ENCODE data around the gene GLB1L.

The GLB1L gene

GRCh38 chr2:219223831-219224610 lies 21.2 kb downstream of the GLB1L start:
- DNase-seq (ENCODE audit: low spot score in 2 of 2) (no peak), ATAC-seq (replicated peaks; ENCODE audit: extremely low read depth, poor library complexity, severe bottlenecking) (no peak)
- Mint-ChIP-seq H3K27me3 (no peaks in the 10 kb centered on the region), H3K4me3 (no peak overlapping the region), H3K4me1 (peaks cover 39% of the 10 kb centered on the region), H3K36me3 (ENCODE audit: insufficient read depth) (peaks cover 41% of the 10 kb centered on the region), H3K27ac (ENCODE audit: low read depth) (no peak overlapping the region), H3K9me3 (no peaks in the 10 kb centered on the region)

- Mint-ChIP-seq H3K4me3 (no peak overlapping the region), H3K4me1 (peaks cover 29% of the 10 kb centered on the region), H3K27me3 (no peaks in the 10 kb centered on the region), H3K27ac (ENCODE audit: low read depth) (no peak overlapping the region), H3K36me3 (ENCODE audit: insufficient read depth) (peaks cover 41% of the 10 kb centered on the region), H3K9me3 (no peaks in the 10 kb centered on the region)
- no peak for ATAC-seq (replicated peaks; ENCODE audit: extremely low read depth, poor library complexity, severe bottlenecking)
- no peak for DNase-seq (ENCODE audit: low spot score in 2 of 2)
Measured at GRCh38 chr2:219221957-219222518, 23.2 kb downstream of the GLB1L start.

- peaks cover 39% of the 10 kb centered on the region for H3K36me3 Mint-ChIP-seq (ENCODE audit: insufficient read depth)
- H3K27me3 Mint-ChIP-seq, result no peaks in the 10 kb centered on the region
- DNase-seq (ENCODE audit: low spot score in 2 of 2) (no peak), ATAC-seq (replicated peaks; ENCODE audit: extremely low read depth, poor library complexity, severe bottlenecking) (no peak)
- peaks cover 23% of the 10 kb centered on the region for H3K4me1 Mint-ChIP-seq
- no peak overlapping the region for H3K4me3 Mint-ChIP-seq
- no peak overlapping the region for H3K27ac Mint-ChIP-seq (ENCODE audit: low read depth)
- no peaks in the 10 kb centered on the region for H3K9me3 Mint-ChIP-seq
Measured at GRCh38 chr2:219220652-219221402, 24.4 kb downstream of the GLB1L start.

GRCh38 chr2:219219784-219220532 lies 25.3 kb downstream of the GLB1L start:
- Mint-ChIP-seq H3K36me3 (ENCODE audit: insufficient read depth) (peaks cover 36% of the 10 kb centered on the region), H3K4me3 (no peak overlapping the region), H3K27ac (ENCODE audit: low read depth) (no peak overlapping the region), H3K9me3 (no peaks in the 10 kb centered on the region), H3K27me3 (no peaks in the 10 kb centered on the region), H3K4me1 (peaks cover 16% of the 10 kb centered on the region)
- DNase-seq (ENCODE audit: low spot score in 2 of 2) (no peak), ATAC-seq (replicated peaks; ENCODE audit: extremely low read depth, poor library complexity, severe bottlenecking) (no peak)

- H3K27ac Mint-ChIP-seq (ENCODE audit: low read depth), result peak within 1 kb of the TSS; percentile 83
- peak; percentile 60 to 63 for DNase-seq (ENCODE audit: low spot score in 2 of 2)
- H3K4me3 Mint-ChIP-seq, result peak within 1 kb of the TSS; percentile 79
- no peaks in the 10 kb centered on the region for H3K9me3 Mint-ChIP-seq
- peaks cover 13% of the 10 kb centered on the region for H3K4me1 Mint-ChIP-seq
- ATAC-seq (replicated peaks; ENCODE audit: extremely low read depth, poor library complexity, severe bottlenecking), result peak; percentile 63
- H3K27me3 Mint-ChIP-seq, result no peaks in the 10 kb centered on the region
- H3K36me3 Mint-ChIP-seq (ENCODE audit: insufficient read depth), result peaks cover 37% of the 10 kb centered on the region
Measured at GRCh38 chr2:219218732-219219701, 26.2 kb downstream of the GLB1L start, which contains the start of gene ABCB6. Gene ABCB6, minus strand, starts transcription at chr2:219218958. Its CDS starts 285 bp downstream, at chr2:219218673.

- Mint-ChIP-seq H3K36me3 (ENCODE audit: insufficient read depth) (peaks cover 32% of the 10 kb centered on the region), H3K27me3 (no peaks in the 10 kb centered on the region), H3K4me1 (peaks cover 13% of the 10 kb centered on the region), H3K4me3 (peak overlapping the region; percentile 79), H3K9me3 (no peaks in the 10 kb centered on the region), H3K27ac (ENCODE audit: low read depth) (peak overlapping the region; percentile 83)
- ATAC-seq (replicated peaks; ENCODE audit: extremely low read depth, poor library complexity, severe bottlenecking) (peak; percentile 53), DNase-seq (ENCODE audit: low spot score in 2 of 2) (no peak)
Measured at GRCh38 chr2:219218217-219218731, 27.0 kb downstream of the GLB1L start.

GRCh38 chr2:219216535-219216915 lies 28.7 kb downstream of the GLB1L start:
- Mint-ChIP-seq H3K9me3 (no peaks in the 10 kb centered on the region), H3K36me3 (ENCODE audit: insufficient read depth) (peaks cover 22% of the 10 kb centered on the region), H3K4me1 (peaks cover 10% of the 10 kb centered on the region), H3K4me3 (peak overlapping the region; percentile 7), H3K27me3 (no peaks in the 10 kb centered on the region), H3K27ac (ENCODE audit: low read depth) (no peak overlapping the region)
- no peak for DNase-seq (ENCODE audit: low spot score in 2 of 2)
- ATAC-seq (replicated peaks; ENCODE audit: extremely low read depth, poor library complexity, severe bottlenecking), result no peak

- Mint-ChIP-seq H3K4me3 (no peak overlapping the region), H3K27ac (ENCODE audit: low read depth) (no peak overlapping the region), H3K36me3 (ENCODE audit: insufficient read depth) (peaks cover 24% of the 10 kb centered on the region), H3K9me3 (no peaks in the 10 kb centered on the region), H3K4me1 (peaks cover 12% of the 10 kb centered on the region), H3K27me3 (no peaks in the 10 kb centered on the region)
- no peak for ATAC-seq (replicated peaks; ENCODE audit: extremely low read depth, poor library complexity, severe bottlenecking)
- DNase-seq (ENCODE audit: low spot score in 2 of 2), result no peak
Measured at GRCh38 chr2:219215871-219216534, 29.2 kb downstream of the GLB1L start.

- Mint-ChIP-seq H3K27ac (ENCODE audit: low read depth) (no peak overlapping the region), H3K36me3 (ENCODE audit: insufficient read depth) (peaks cover 20% of the 10 kb centered on the region), H3K4me3 (no peak overlapping the region), H3K27me3 (no peaks in the 10 kb centered on the region), H3K9me3 (no peaks in the 10 kb centered on the region), H3K4me1 (peaks cover 14% of the 10 kb centered on the region)
- DNase-seq (ENCODE audit: low spot score in 2 of 2) (no peak), ATAC-seq (replicated peaks; ENCODE audit: extremely low read depth, poor library complexity, severe bottlenecking) (no peak)
Measured at GRCh38 chr2:219214786-219215185, 30.5 kb downstream of the GLB1L start.

- Mint-ChIP-seq H3K27ac (ENCODE audit: low read depth) (no peak overlapping the region), H3K4me3 (no peak overlapping the region)
Measured at GRCh38 chr2:219214141-219214540, 31.1 kb downstream of the GLB1L start.

GRCh38 chr2:219213486-219214071 lies 31.7 kb downstream of the GLB1L start:
- Mint-ChIP-seq H3K9me3 (no peaks in the 10 kb centered on the region), H3K36me3 (ENCODE audit: insufficient read depth) (peaks cover 18% of the 10 kb centered on the region), H3K4me1 (peaks cover 17% of the 10 kb centered on the region), H3K27ac (ENCODE audit: low read depth) (no peak overlapping the region), H3K4me3 (no peak overlapping the region), H3K27me3 (no peaks in the 10 kb centered on the region)
- ATAC-seq (replicated peaks; ENCODE audit: extremely low read depth, poor library complexity, severe bottlenecking) (no peak), DNase-seq (ENCODE audit: low spot score in 2 of 2) (no peak)

More at GRCh38 chr2:219214141-219214540, 31.1 kb downstream of the GLB1L start:
- Mint-ChIP-seq H3K9me3 (no peaks in the 10 kb centered on the region), H3K4me1 (peaks cover 14% of the 10 kb centered on the region), H3K27me3 (no peaks in the 10 kb centered on the region), H3K36me3 (ENCODE audit: insufficient read depth) (peaks cover 21% of the 10 kb centered on the region)
- ATAC-seq (replicated peaks; ENCODE audit: extremely low read depth, poor library complexity, severe bottlenecking) (no peak), DNase-seq (ENCODE audit: low spot score in 2 of 2) (no peak)
